GM19463 (cell line): ENCODE measurements around the gene MRPS18A.
"Not testable (repeated sequence)": the region's sequence is repeated elsewhere in the genome, so short reads cannot be mapped to it uniquely, and the experiment has no call there.

Experiments
- ATAC-seq: cut with Tn5 transposase; IDR thresholded peaks from one replicate; pipeline ENCODE4 v1.9.1; 2021; ENCODE audit warnings: mild to moderate bottlenecking, moderate library complexity; ENCODE audit not compliant: unreplicated experiment

Gene MRPS18A

GRCh38 chr6:43671801-43672690 lies 15.5 kb downstream of the MRPS18A start:
- no peak for ATAC-seq

GRCh38 chr6:43671011-43671800 lies 16.4 kb downstream of the MRPS18A start:
- ATAC-seq: no peak

GRCh38 chr6:43670623-43670986 lies 17.0 kb downstream of the MRPS18A start:
- no peak for ATAC-seq

- ATAC-seq: no peak
Observed at GRCh38 chr6:43669922-43670622, 17.5 kb downstream of the MRPS18A start.

GRCh38 chr6:43669050-43669921 lies 18.3 kb downstream of the MRPS18A start:
- no peak for ATAC-seq

- peak; percentile 54 for ATAC-seq
Observed at GRCh38 chr6:43668151-43669028, 19.2 kb downstream of the MRPS18A start.

- no peak for ATAC-seq
Observed at GRCh38 chr6:43667245-43668150, 20.1 kb downstream of the MRPS18A start.

- ATAC-seq: no peak
Observed at GRCh38 chr6:43666196-43666920, 21.2 kb downstream of the MRPS18A start.

- no peak for ATAC-seq
Observed at GRCh38 chr6:43665376-43665775, 22.2 kb downstream of the MRPS18A start.

- ATAC-seq: not testable (repeated sequence)
Observed at GRCh38 chr6:43662948-43663347, 24.6 kb downstream of the MRPS18A start.

GRCh38 chr6:43658161-43658560 lies 29.4 kb downstream of the MRPS18A start:
- no peak for ATAC-seq

- ATAC-seq: no peak
Observed at GRCh38 chr6:43657221-43657802, 30.3 kb downstream of the MRPS18A start.

GRCh38 chr6:43652822-43653221 lies 34.8 kb downstream of the MRPS18A start:
- not testable (repeated sequence) for ATAC-seq

GRCh38 chr6:43648248-43648647 lies 39.3 kb downstream of the MRPS18A start:
- no peak for ATAC-seq

GRCh38 chr6:43647613-43648012 lies 40.0 kb downstream of the MRPS18A start:
- ATAC-seq: no peak

GRCh38 chr6:43645613-43645964 lies 42.0 kb downstream of the MRPS18A start:
- no peak for ATAC-seq

- ATAC-seq: peak; percentile 77
Observed at GRCh38 chr6:43644940-43645612, 42.5 kb downstream of the MRPS18A start, which contains the start of gene RSPH9. RSPH9 (plus strand) TSS chr6:43645036; CDS start chr6:43645099, 63 bp downstream.
